A549 (cell line): ENCODE results near the gene SMIM9.

Experiments
- ESRRA ChIP-seq: fragments of 150-350 bp; IDR thresholded peaks from 2 replicates; pipeline ENCODE4 v1.6.1; 2014; ENCODE audit warnings: mild to moderate bottlenecking, low read length, borderline replicate concordance
- MAFK ChIP-seq: fragments of 450-650 bp; IDR thresholded peaks from 2 replicates; pipeline ENCODE4 v1.6.1; 2014; ENCODE audit not compliant: partially characterized antibody
- MAZ ChIP-seq: fragments of 150-350 bp; IDR thresholded peaks from 2 replicates; pipeline ENCODE4 v1.6.1; 2014; ENCODE audit warnings: antibody characterized with exemption, low read depth, low read length, borderline replicate concordance
- NR3C1 ChIP-seq: fragments of >200 bp; sonication (Bioruptor Twin); formaldehyde crosslinking; IDR thresholded peaks from 3 replicates; pipeline ENCODE4 v1.6.1; 2017
- POLR2A ChIP-seq: IDR thresholded peaks from 2 replicates; pipeline ENCODE4 v1.6.1; 2012; ENCODE audit warnings: mild to moderate bottlenecking, low read length
- TF ChIP-seq, protein P1 (sequence below): IDR thresholded peaks from 2 replicates; pipeline ENCODE4 v1.6.1; 2012

DNA sequence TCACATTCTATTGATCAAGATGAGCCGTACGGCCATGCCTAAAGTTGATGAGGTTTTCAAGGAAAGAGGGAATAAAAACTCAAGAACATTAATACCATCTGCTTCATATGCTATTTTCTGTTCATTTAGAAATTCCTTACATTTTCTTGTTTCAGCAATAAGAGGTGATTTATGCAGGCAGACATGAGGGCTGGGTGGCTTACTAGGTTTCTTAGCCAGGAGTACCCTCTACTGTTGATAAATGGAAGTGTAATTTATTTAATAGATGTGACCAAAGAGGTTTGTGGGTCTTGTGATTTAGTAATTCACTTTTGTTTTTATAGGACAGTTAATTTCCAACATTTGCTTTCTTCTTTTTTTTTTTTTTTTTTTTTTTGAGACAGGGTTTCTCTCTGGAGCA lies 6.4 kb upstream of the SMIM9 start:
- TF ChIP-seq NR3C1 = no peak
- TF ChIP-seq ESRRA = no peak
- TF ChIP-seq, protein P1, sequence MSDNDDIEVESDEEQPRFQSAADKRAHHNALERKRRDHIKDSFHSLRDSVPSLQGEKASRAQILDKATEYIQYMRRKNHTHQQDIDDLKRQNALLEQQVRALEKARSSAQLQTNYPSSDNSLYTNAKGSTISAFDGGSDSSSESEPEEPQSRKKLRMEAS = no peak
- no peak for TF ChIP-seq MAZ
- TF ChIP-seq POLR2A = no peak
- TF ChIP-seq MAFK = no peak
